Mesendoderm (in vitro differentiated cells): ENCODE data around the gene TNFSF15.

Experiments
- DNase-seq: peaks from one replicate; pipeline ENCODE4 v3.0.0; 2013
- H2AK5ac ChIP-seq: 2 replicates; pipeline ENCODE4 v1.6.1; 2013; ENCODE audit warnings: low read length, inconsistent platforms
- H2BK120ac ChIP-seq: 2 replicates; pipeline ENCODE4 v1.6.1; 2013; ENCODE audit warnings: low read depth, mild to moderate bottlenecking, low read length, moderate library complexity, mixed read lengths
- H2BK15ac ChIP-seq: replicated peaks from 2 replicates; pipeline ENCODE4 v1.6.1; 2013; ENCODE audit warnings: low read depth, mild to moderate bottlenecking, moderate library complexity
- H2BK5ac ChIP-seq: 2 replicates; pipeline ENCODE4 v1.6.1; 2013; ENCODE audit warnings: low read length, inconsistent platforms
- H3K18ac ChIP-seq: 2 replicates; pipeline ENCODE4 v1.6.1; 2013; ENCODE audit warnings: mild to moderate bottlenecking, low read length, mixed read lengths
- H3K23ac ChIP-seq: one replicate; pipeline ENCODE4 v1.6.1; 2013; ENCODE audit warnings: low read length
- H3K27ac ChIP-seq: 2 replicates; pipeline ENCODE4 v1.5.1; 2013; ENCODE audit warnings: low read depth, mild to moderate bottlenecking, inconsistent platforms, low read length, moderate library complexity
- H3K27me3 ChIP-seq: 2 replicates; pipeline ENCODE4 v1.6.1; 2013; ENCODE audit warnings: low read length, control low read depth, mild to moderate bottlenecking, inconsistent platforms; ENCODE audit not compliant: insufficient read depth, poor library complexity
- H3K36me3 ChIP-seq: 2 replicates; pipeline ENCODE4 v1.6.1; 2013; ENCODE audit warnings: low read length, inconsistent platforms; ENCODE audit not compliant: control insufficient read depth, insufficient read depth
- H3K4ac ChIP-seq: one replicate; pipeline ENCODE4 v1.6.1; 2013; ENCODE audit warnings: low read depth, mild to moderate bottlenecking, low read length, moderate library complexity
- H3K4me1 ChIP-seq: 2 replicates; pipeline ENCODE4 v1.6.1; 2013; ENCODE audit warnings: low read depth, low read length, inconsistent platforms; ENCODE audit not compliant: control insufficient read depth
- H3K4me2 ChIP-seq: 2 replicates; pipeline ENCODE4 v1.6.1; 2013; ENCODE audit warnings: low read length
- H3K4me3 ChIP-seq: 2 replicates; pipeline ENCODE4 v1.5.1; 2013; ENCODE audit warnings: mild to moderate bottlenecking, low read length
- H3K56ac ChIP-seq: one replicate; pipeline ENCODE4 v1.6.1; 2013; ENCODE audit warnings: low read length
- H3K79me1 ChIP-seq: 2 replicates; pipeline ENCODE4 v1.6.1; 2013; ENCODE audit warnings: low read length, inconsistent platforms
- H3K79me2 ChIP-seq: 2 replicates; pipeline ENCODE4 v1.6.1; 2013; ENCODE audit warnings: mild to moderate bottlenecking, low read length; ENCODE audit not compliant: control insufficient read depth, insufficient read depth
- H3K9ac ChIP-seq: 2 replicates; pipeline ENCODE4 v1.6.1; 2013; ENCODE audit warnings: low read length, inconsistent platforms
- H4K5ac ChIP-seq: one replicate; pipeline ENCODE4 v1.6.1; 2013; ENCODE audit warnings: low read length
- H4K8ac ChIP-seq: one replicate; pipeline ENCODE4 v1.6.1; 2013; ENCODE audit warnings: low read depth, mild to moderate bottlenecking, control low read depth, low read length, moderate library complexity
- WGBS: extraction: QIAGEN DNeasy Blood & Tissue Kit; methylation state at CpG from one replicate; pipeline ENCODE4 v1.1.7; 2013; ENCODE audit warnings: low lambda C conversion rate, missing lambda C conversion rate; ENCODE audit not compliant: insufficient coverage; ENCODE audit errors: extremely low coverage; 5-methylcytosine and 5-hydroxymethylcytosine counted together

TNFSF15 gene

GRCh38 chr9:114763220-114763619 is 42.6 kb downstream of the TNFSF15 start:
- H2AK5ac ChIP-seq: no peak overlapping the region
- WGBS: 100% methylated on average over 1 of the region's 4 CpGs
- no peak overlapping the region for H4K8ac ChIP-seq
- no peak overlapping the region for H3K4ac ChIP-seq
- no peak overlapping the region for H4K5ac ChIP-seq
- no peaks in the 10 kb centered on the region for H3K36me3 ChIP-seq
- no peaks in the 10 kb centered on the region for H3K4me1 ChIP-seq
- no peak overlapping the region for H3K56ac ChIP-seq
- H3K18ac ChIP-seq: no peak overlapping the region
- H3K23ac ChIP-seq: no peak overlapping the region
- H3K79me1 ChIP-seq: no peaks in the 10 kb centered on the region
- no peaks in the 10 kb centered on the region for H3K27me3 ChIP-seq
- no peak overlapping the region for H2BK5ac ChIP-seq
- no peak overlapping the region for H3K9ac ChIP-seq
- H3K4me3 ChIP-seq: no peak overlapping the region
- no peak overlapping the region for H3K4me2 ChIP-seq
- no peaks in the 10 kb centered on the region for H3K79me2 ChIP-seq
- no peak overlapping the region for H2BK15ac ChIP-seq
- no peak overlapping the region for H2BK120ac ChIP-seq
- DNase-seq: no peak
- H3K27ac ChIP-seq: no peak overlapping the region

- no peak overlapping the region for H3K23ac ChIP-seq
- no peaks in the 10 kb centered on the region for H3K4me1 ChIP-seq
- no peak overlapping the region for H2BK15ac ChIP-seq
- no peak overlapping the region for H3K9ac ChIP-seq
- H4K8ac ChIP-seq: no peak overlapping the region
- H3K36me3 ChIP-seq: no peaks in the 10 kb centered on the region
- WGBS: no CpG with 5 or more reads among the region's 2 CpGs
- no peak overlapping the region for H3K18ac ChIP-seq
- H2BK5ac ChIP-seq: no peak overlapping the region
- DNase-seq: no peak
- H3K4me2 ChIP-seq: no peak overlapping the region
- H3K27ac ChIP-seq: no peak overlapping the region
- no peak overlapping the region for H2AK5ac ChIP-seq
- H3K4me3 ChIP-seq: no peak overlapping the region
- H4K5ac ChIP-seq: no peak overlapping the region
- no peaks in the 10 kb centered on the region for H3K27me3 ChIP-seq
- no peak overlapping the region for H3K56ac ChIP-seq
- H3K4ac ChIP-seq: no peak overlapping the region
- no peaks in the 10 kb centered on the region for H3K79me1 ChIP-seq
- H3K79me2 ChIP-seq: no peaks in the 10 kb centered on the region
- no peak overlapping the region for H2BK120ac ChIP-seq
Measured at GRCh38 chr9:114761523-114761922, 44.3 kb downstream of the TNFSF15 start.

- Histone ChIP-seq H3K56ac (no peak overlapping the region), H3K18ac (no peak overlapping the region), H3K4me2 (no peak overlapping the region), H3K4me1 (no peaks in the 10 kb centered on the region), H2AK5ac (no peak overlapping the region), H3K4me3 (no peak overlapping the region), H3K23ac (no peak overlapping the region), H4K5ac (no peak overlapping the region), H2BK120ac (no peak overlapping the region), H3K36me3 (no peaks in the 10 kb centered on the region), H3K79me1 (no peaks in the 10 kb centered on the region), H2BK15ac (no peak overlapping the region), H3K4ac (no peak overlapping the region), H3K79me2 (no peaks in the 10 kb centered on the region), H3K27ac (no peak overlapping the region), H3K9ac (no peak overlapping the region), H3K27me3 (no peaks in the 10 kb centered on the region), H4K8ac (no peak overlapping the region), H2BK5ac (no peak overlapping the region)
- WGBS: no CpG with 5 or more reads among the region's 7 CpGs
- DNase-seq: no peak
Measured at GRCh38 chr9:114759512-114760341, 46.1 kb downstream of the TNFSF15 start.

GRCh38 chr9:114757984-114758383 is 47.9 kb downstream of the TNFSF15 start:
- Histone ChIP-seq H4K5ac (no peak overlapping the region), H3K4me1 (no peaks in the 10 kb centered on the region), H4K8ac (no peak overlapping the region), H2AK5ac (no peak overlapping the region), H3K79me2 (no peaks in the 10 kb centered on the region), H3K27me3 (no peaks in the 10 kb centered on the region), H3K79me1 (no peaks in the 10 kb centered on the region), H2BK120ac (no peak overlapping the region), H3K56ac (no peak overlapping the region), H3K36me3 (no peaks in the 10 kb centered on the region), H3K4ac (no peak overlapping the region), H3K4me3 (no peak overlapping the region), H2BK5ac (no peak overlapping the region), H3K23ac (no peak overlapping the region), H3K4me2 (no peak overlapping the region), H3K27ac (no peak overlapping the region), H3K9ac (no peak overlapping the region), H3K18ac (no peak overlapping the region), H2BK15ac (no peak overlapping the region)
- DNase-seq: no peak
- WGBS: no CpG with 5 or more reads among the region's 9 CpGs

GRCh38 chr9:114757395-114757794 is 48.4 kb downstream of the TNFSF15 start:
- Histone ChIP-seq H3K4me3 (no peak overlapping the region), H3K4me1 (no peaks in the 10 kb centered on the region), H3K36me3 (no peaks in the 10 kb centered on the region), H2AK5ac (no peak overlapping the region), H3K9ac (no peak overlapping the region), H3K79me1 (no peaks in the 10 kb centered on the region), H2BK5ac (no peak overlapping the region), H4K8ac (no peak overlapping the region), H3K4ac (no peak overlapping the region), H3K4me2 (no peak overlapping the region), H3K18ac (no peak overlapping the region), H3K56ac (no peak overlapping the region), H3K27me3 (no peaks in the 10 kb centered on the region), H2BK120ac (no peak overlapping the region), H3K79me2 (no peaks in the 10 kb centered on the region), H3K23ac (no peak overlapping the region), H2BK15ac (no peak overlapping the region), H3K27ac (no peak overlapping the region), H4K5ac (no peak overlapping the region)
- DNase-seq: no peak
- WGBS: no CpG with 5 or more reads among the region's 2 CpGs

- Histone ChIP-seq H3K79me2 (no peaks in the 10 kb centered on the region), H2AK5ac (no peak overlapping the region), H3K36me3 (no peaks in the 10 kb centered on the region), H3K4ac (no peak overlapping the region), H2BK15ac (no peak overlapping the region), H3K27ac (no peak overlapping the region), H3K56ac (no peak overlapping the region), H3K23ac (no peak overlapping the region), H2BK5ac (no peak overlapping the region), H3K18ac (no peak overlapping the region), H3K79me1 (no peaks in the 10 kb centered on the region), H3K9ac (no peak overlapping the region), H3K4me2 (no peak overlapping the region), H3K27me3 (no peaks in the 10 kb centered on the region), H4K8ac (no peak overlapping the region), H2BK120ac (no peak overlapping the region), H3K4me1 (no peaks in the 10 kb centered on the region), H3K4me3 (no peak overlapping the region), H4K5ac (no peak overlapping the region)
- DNase-seq: no peak
Measured at GRCh38 chr9:114756920-114757319, 48.9 kb downstream of the TNFSF15 start.
